EH (cell line): ENCODE measurements around the gene CHST1.
A peak's percentile ranks its signal among the peaks of the same experiment; 100 is the strongest.

Experiments used
- DNase-seq: peaks from one replicate; pipeline ENCODE4 v3.0.0-alpha.2; 2015; ENCODE audit warnings: low read depth

CHST1 gene, protein sequence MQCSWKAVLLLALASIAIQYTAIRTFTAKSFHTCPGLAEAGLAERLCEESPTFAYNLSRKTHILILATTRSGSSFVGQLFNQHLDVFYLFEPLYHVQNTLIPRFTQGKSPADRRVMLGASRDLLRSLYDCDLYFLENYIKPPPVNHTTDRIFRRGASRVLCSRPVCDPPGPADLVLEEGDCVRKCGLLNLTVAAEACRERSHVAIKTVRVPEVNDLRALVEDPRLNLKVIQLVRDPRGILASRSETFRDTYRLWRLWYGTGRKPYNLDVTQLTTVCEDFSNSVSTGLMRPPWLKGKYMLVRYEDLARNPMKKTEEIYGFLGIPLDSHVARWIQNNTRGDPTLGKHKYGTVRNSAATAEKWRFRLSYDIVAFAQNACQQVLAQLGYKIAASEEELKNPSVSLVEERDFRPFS

DNA sequence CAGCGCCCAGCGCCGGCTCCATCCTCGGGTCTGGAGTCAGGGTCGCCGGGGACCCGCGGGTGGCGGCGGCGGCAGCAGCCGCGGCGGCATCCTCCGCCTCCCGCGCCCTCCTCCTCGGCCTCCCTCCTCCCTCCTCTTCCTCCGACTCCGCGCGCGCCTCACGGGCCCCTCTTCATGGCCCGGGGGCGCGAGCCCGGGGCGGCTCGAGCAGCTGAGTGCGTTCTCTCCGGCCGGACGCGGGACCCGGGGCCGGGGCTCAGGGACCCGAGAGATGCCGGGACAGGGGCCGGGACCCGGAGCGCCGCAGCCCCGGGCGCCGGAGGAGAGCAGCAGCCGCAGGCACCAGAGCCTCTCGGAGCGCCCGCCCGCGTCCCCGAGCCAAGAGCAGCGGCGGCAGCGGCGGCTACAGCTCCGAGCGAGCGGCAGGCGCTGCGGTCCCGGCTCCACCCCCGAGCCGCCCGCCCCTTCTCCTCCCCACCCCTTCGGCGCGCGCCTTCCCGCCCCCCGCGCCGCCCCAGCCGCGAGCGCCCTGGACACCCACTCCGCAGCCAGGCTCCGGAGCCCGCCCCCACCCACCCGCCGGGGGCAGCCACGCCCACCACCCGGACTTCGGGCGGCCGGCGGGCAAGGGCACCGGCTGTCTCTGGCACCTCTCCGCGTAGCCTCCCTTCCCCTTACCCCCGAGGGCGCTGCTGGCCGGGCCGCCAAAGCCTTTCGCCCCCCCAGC, at the start of gene CHST1:
Gene CHST1, minus strand, starts transcription at position 417 of the 727 bp plus-strand sequence. CDS start 14,699 bp downstream, outside the sequence.
- peak; percentile 43 for DNase-seq

GRCh38 chr11:45713573-45713972, 48.2 kb upstream of the CHST1 start:
- DNase-seq: no peak

GRCh38 chr11:45710561-45710960, 45.1 kb upstream of the CHST1 start:
- no peak for DNase-seq

DNA sequence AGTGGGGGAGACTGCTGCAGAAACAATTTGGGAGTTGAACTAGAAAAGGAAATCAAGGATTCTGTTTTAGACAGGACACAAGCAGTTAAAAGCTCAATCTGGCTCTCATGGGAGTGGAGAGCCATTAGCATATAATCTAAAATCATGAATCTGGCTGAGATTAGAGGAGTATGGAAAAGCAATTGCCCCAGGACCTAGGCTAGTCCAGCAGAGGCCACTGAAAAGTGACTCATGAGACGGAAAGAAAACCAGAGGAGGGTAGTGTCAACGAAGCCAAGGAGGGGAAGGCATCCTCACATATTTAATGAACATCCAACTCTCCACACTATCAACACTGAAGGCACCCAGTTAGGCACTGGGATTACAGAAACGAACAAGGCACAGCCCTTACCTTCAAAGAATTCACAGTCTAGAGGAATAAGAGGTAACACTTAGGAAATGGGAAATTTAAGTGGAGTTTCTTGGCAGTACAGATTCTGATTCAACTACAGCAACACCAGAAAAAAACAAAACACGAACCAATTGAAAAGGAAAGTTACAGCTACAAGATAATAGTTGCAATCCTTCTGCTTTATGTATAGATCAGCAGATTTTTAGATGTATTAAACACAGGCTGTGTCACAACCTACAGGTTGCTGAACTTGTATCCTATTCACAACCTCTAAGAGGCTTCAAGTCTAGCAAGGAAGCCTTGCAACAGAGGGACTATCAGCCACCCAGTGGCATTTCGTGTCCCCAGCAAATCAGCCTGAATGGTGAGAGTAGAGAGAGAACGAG, 43.7 kb upstream of the CHST1 start:
- no peak for DNase-seq

DNA sequence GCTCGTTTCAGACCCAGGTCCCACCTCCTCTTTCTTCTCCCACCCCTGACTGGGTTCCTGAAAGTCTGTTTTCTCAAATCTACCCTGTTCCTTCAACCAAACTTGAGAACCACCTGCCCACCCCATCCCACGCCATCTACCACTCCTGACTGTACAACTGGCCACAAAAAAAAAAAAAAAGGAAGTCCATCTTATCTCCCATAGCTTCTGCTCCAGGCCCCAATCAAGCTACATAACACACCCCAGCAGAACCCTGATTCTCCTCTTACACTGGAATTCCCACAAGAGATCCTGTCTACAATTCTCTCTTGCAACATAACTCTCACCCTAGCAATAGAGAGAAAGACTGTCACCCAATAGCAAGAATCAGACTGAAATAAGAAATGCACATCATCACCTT, 39.2 kb upstream of the CHST1 start:
- DNase-seq: no peak

- DNase-seq: no peak
These were observed 38.7 kb upstream of the CHST1 start for GRCh38 chr11:45704133-45704532.

DNA sequence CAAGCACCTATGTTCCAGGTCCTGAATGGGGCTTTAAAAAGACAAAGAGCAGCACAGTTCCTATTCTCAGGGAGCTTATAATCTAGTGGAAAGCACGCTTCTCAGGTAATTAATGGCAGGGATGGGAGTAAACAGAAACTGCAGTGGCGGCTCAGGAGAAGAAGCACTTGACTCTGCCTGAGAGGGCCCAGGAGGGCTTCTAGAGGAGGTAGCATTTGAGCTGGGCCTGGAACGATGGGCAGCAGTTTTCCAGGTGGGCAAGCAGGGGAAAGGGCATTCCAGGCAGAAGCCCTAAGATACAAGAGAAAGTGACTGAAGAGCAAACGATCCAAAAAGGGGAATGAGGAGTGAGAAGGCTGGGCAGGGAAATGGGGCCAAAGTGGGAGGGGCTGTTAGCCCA, 37.1 kb upstream of the CHST1 start:
- DNase-seq: no peak

GRCh38 chr11:45698777-45699497, 33.5 kb upstream of the CHST1 start:
- DNase-seq: no peak

DNA sequence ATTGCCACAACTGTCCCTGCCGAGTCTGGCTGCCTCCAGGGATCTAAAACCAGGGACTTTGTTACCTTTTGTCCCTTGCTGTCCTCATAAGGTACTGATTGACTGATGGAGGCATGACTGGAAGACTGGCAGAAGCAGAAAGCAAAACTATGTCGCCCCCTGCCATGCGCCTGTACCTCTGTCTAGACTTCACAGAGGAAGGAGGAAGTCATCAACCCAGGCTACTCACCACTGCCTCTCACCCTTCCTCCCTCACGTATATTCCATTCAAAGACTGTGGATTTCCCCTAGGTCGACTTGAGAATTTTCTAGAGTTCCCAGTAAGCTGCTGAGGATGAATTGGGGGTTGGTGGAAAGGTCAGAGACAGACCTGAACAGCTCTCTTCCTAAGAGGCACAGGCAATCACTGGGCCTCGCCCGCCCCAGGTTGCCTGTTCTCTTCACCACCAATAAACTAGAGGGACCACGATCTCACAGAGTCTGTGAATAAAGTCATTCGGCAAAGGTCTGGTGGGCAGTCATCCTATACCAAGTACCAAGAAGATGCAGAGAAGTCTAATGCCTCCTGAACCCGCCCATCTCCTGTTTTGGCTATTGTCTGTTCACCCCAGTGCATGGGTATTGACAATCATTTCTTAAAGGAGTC, 27.5 kb upstream of the CHST1 start:
- no peak for DNase-seq

DNA sequence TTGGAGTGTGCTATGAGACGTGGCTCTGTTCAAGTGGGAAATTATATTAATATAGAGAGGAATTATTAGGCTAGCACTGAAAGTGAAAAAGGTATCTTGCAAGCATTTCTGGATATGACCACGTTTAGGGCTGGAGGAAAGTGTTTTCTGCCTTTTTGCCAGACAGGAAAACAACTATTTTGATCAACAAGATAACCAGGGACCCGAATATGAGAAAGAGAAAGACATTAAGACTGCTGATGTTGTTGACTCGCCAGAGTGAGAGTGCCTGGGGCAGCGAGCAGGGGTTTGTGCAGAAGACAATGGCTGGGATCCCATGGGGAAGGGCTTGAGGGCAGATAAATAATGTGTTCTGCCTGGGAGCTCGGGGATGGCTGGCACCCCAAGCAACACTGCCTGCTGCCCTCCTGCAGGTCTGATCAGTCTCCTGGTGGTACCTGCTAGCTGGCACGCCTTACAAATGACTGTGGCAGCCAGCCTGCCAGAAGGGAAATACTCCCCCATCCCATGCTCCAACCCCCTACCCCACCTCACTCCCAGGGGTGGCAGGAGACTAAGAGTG, 23.1 kb upstream of the CHST1 start:
- DNase-seq: no peak

DNA sequence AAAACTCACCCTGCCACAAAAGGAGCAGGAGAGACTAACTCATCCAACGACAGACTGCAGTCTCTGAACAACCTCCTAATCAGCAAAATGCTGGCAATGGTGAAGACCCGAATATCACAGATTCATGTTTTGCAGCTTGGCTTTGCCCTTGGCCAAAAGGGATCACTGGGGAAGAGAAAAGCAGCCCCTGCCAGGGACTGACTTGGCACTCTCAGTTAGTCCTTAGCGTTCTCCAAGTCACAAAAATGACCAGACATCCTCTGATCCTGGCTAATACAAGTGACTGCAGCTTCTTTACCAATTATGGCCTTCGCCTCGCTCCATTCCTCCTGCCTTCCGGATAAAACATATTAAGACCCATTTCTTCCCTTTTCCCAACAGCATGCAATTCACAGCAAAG, 22.4 kb upstream of the CHST1 start:
- DNase-seq: no peak

- no peak for DNase-seq
These were observed 20.6 kb upstream of the CHST1 start for GRCh38 chr11:45685964-45686537.

DNA sequence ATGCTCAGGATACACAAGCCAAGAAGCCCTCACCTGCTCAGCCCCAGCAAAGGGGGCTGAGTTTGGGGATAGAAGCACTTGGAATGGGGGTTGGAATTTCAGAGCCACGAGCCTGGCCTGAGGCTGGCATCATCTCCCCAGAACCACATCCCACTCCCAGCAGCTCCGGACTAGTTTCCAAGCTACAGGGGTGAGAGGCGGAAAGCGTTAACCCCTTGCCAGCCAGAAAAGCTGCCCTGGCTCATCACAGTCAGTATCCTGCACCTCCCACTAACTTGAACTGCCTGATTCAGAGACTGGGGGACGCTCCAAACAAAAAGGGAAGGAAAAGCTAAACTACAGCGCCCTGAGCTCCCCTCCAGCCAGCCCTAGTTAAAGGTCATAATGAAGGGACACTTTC, 19.0 kb upstream of the CHST1 start:
- no peak for DNase-seq

- no peak for DNase-seq
These were observed 18.0 kb upstream of the CHST1 start for GRCh38 chr11:45683271-45684058.

DNA sequence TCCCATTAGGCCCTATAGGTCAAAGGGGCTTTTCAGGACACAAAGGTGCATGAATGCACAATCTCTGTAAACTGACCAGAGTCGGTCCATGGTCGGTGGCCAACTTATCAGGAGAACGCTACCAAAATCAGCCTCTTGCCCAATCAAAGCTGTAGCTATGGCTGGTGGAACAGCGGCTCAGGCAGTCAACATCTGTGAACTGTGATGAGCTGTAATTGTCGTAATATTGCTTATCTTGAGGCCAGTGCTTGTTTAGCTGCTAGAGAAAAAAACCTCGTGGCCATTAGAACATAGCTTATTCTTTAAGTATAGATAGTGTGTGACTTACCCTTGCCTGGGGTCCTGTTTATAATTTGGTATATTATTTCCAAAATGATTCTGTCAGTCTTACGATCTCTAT, 14.4 kb upstream of the CHST1 start:
- DNase-seq: no peak

- no peak for DNase-seq
These were observed 13.6 kb upstream of the CHST1 start for GRCh38 chr11:45678976-45679375.

DNA sequence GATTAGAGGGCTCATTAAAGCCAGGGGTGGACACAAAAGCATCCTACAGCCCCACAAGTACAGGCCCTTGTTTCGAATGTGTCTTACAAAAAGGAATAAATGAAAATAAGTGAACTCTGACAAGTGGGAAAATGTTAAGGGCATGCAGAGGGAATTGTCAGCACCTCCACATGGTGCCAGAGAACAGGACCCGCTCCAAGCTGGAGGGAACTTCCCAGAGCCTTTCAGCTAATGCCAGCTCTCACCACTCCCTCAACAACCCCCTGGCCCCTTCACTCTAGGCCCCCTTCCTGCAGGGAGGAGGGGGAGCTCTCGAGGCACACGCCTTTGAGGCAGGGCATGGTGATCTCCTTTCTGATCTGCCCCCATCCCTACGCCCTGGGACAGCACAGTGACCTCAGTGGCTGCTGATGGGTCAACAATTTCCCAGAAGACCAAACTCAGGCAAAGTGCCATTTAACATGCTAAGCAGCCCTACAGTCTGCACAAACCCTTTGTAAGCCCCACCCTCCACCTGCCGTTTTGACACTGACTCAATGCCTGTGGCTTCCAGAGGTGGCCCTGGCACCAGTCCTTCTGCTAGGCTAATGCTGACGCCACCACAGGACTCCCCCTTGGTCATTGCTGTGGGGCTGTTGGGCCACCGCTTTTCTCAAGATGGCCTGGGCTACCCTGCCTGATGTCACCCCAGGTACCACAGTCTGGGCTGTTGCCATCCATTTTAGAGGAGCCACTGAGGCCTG, 12.5 kb upstream of the CHST1 start:
- DNase-seq: no peak

- no peak for DNase-seq
These were observed 11.2 kb upstream of the CHST1 start for GRCh38 chr11:45676522-45677095.

DNA sequence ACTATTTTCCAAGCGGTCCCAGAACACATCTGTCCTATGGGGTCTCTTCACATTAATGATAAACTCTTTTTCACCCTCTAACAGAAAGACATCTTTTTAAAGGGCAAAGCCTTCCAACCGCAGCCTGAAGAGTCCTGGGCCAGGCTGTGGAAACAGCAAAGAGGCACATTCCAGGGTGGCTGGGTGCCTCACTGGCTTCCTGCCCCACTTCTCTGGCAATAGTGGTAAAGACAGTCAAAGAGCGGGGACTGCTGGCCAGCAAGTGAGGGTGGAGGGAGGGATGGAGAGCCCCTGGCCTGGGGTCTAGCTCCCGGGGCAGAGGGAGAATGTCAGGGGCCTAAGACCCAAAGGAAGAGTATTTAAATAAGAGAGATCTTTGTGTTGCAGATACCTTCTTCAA, 10.2 kb upstream of the CHST1 start:
- no peak for DNase-seq
